H1 (cell line): ENCODE measurements around the gene PRKN. TPM values are rescaled to one million over a fixed set of nuclear protein-coding genes. Genes with fewer than 3 reads are reported as not detected.

Source experiments
- CTCF ChIA-PET: fragments of 300-600 bp; sonication (Branson Sonifier 250); formaldehyde crosslinking; loops from one replicate; lab custom pipeline; 2021; ENCODE audit not compliant: partially characterized antibody; lab: Charles Lee
- POLR2A ChIA-PET: fragments of 300-600 bp; sonication (Branson Sonifier 250); formaldehyde crosslinking; loops from one replicate; lab custom pipeline; 2021; ENCODE audit warnings: inconsistent platforms; ENCODE audit not compliant: partially characterized antibody; lab: Charles Lee
- DNase-seq, 2 experiments: peaks; one replicate each; pipeline versions ENCODE4 v3.0.0 to v3.0.0-alpha.2; 2010 to 2022; ENCODE audit warnings: low spot score in 2 of 2, low read depth in 1 of 2, mixed read lengths in 1 of 2
- FAIRE-seq: peaks from 2 replicates; lab custom pipeline; 2011; peaks lifted over from hg19 to GRCh38; lab: Jason Lieb, UNC
- H2AFZ ChIP-seq: 2 replicates; pipeline ENCODE4 v1.8.1; 2012; ENCODE audit warnings: low read length, inconsistent platforms
- H2AK5ac ChIP-seq: 2 replicates; pipeline ENCODE4 v1.6.1; 2013; ENCODE audit warnings: low read depth, low read length
- H2BK120ac ChIP-seq: replicated peaks from 2 replicates; pipeline ENCODE3; 2013; ENCODE audit warnings: low read depth, low read length, inconsistent platforms
- H2BK12ac ChIP-seq: 2 replicates; pipeline ENCODE4 v1.6.1; 2013; ENCODE audit warnings: low read depth, low read length
- H2BK15ac ChIP-seq: 2 replicates; pipeline ENCODE4 v1.6.1; 2013; ENCODE audit warnings: low read length
- H2BK20ac ChIP-seq: 2 replicates; pipeline ENCODE4 v1.6.1; 2013; ENCODE audit warnings: low read length
- H2BK5ac ChIP-seq: 2 replicates; pipeline ENCODE4 v1.6.1; 2013; ENCODE audit warnings: low read depth, low read length
- H3K14ac ChIP-seq: 2 replicates; pipeline ENCODE4 v1.6.1; 2013; ENCODE audit warnings: inconsistent platforms; ENCODE audit not compliant: insufficient read length
- H3K18ac ChIP-seq: 2 replicates; pipeline ENCODE4 v1.6.1; 2013; ENCODE audit warnings: low read length; ENCODE audit errors: extremely low read depth
- H3K23ac ChIP-seq: 2 replicates; pipeline ENCODE4 v1.6.1; 2013; ENCODE audit warnings: inconsistent platforms; ENCODE audit not compliant: insufficient read length
- H3K23me2 ChIP-seq: 2 replicates; pipeline ENCODE4 v1.6.1; 2013; ENCODE audit warnings: low read depth, low read length
- H3K27ac ChIP-seq: 2 replicates; pipeline ENCODE4 v1.6.1; 2011; ENCODE audit warnings: low read depth, low read length, inconsistent platforms
- H3K27me3 ChIP-seq, 4 experiments: replicated peaks in 1 of 4; 1 replicate in 1 of 4; 2 replicates in 3 of 4; pipeline versions ENCODE4 v1.6.1 to v1.8.1; 2011 to 2013; ENCODE audit warnings: low read length in 3 of 4, mild to moderate bottlenecking in 3 of 4, inconsistent platforms in 2 of 4, mixed read lengths in 2 of 4, moderate library complexity in 1 of 4; ENCODE audit not compliant: control insufficient read depth in 3 of 4, insufficient read depth in 3 of 4; ENCODE audit errors: extremely low read depth in 1 of 4
- H3K36me3 ChIP-seq, 4 experiments: 2 replicates each; pipeline versions ENCODE4 v1.6.1 to v1.8.1; 2011 to 2013; ENCODE audit warnings: mild to moderate bottlenecking in 4 of 4, low read length in 3 of 4, moderate library complexity in 2 of 4, control low read depth in 1 of 4, inconsistent platforms in 1 of 4; ENCODE audit not compliant: insufficient read depth in 4 of 4, control insufficient read depth in 2 of 4
- H3K4ac ChIP-seq: replicated peaks from 2 replicates; pipeline ENCODE3; 2013; ENCODE audit warnings: low read length, low read depth, mixed read lengths, inconsistent platforms; ENCODE audit not compliant: insufficient read length
- H3K4me1 ChIP-seq, 4 experiments: replicated peaks in 1 of 4; 1 replicate in 1 of 4; 2 replicates in 3 of 4; pipeline versions ENCODE4 v1.6.1 to v1.8.1; 2011 to 2013; ENCODE audit warnings: low read length in 3 of 4, inconsistent platforms in 2 of 4, mixed read lengths in 1 of 4; ENCODE audit not compliant: insufficient read depth in 4 of 4, control insufficient read depth in 3 of 4
- H3K4me2 ChIP-seq, 2 experiments: 2 replicates each; pipeline versions ENCODE4 v1.6.1 to v1.8.1; 2011 to 2013; ENCODE audit warnings: low read depth in 2 of 2, low read length in 2 of 2, control low read depth in 1 of 2, inconsistent platforms in 1 of 2, mild to moderate bottlenecking in 1 of 2; ENCODE audit not compliant: insufficient read depth in 1 of 2
- H3K4me3 ChIP-seq, 4 experiments: fragments of 200-600, 300-600 bp in 1 of 4; sonication (generic), shearing (Covaris generic), sonication (Bioruptor Twin) in 1 of 4; 2 replicates each; pipeline versions ENCODE4 v1.5.1 to v1.8.1; 2011 to 2016; ENCODE audit warnings: low read length in 4 of 4, low read depth in 3 of 4, control low read depth in 2 of 4, inconsistent platforms in 2 of 4, mild to moderate bottlenecking in 2 of 4, mixed read lengths in 1 of 4, moderate library complexity in 1 of 4; ENCODE audit not compliant: insufficient read depth in 2 of 4; ENCODE audit errors: extremely low read depth in 1 of 4
- H3K56ac ChIP-seq: replicated peaks from 2 replicates; pipeline ENCODE3; 2013; ENCODE audit warnings: low read depth, mild to moderate bottlenecking, mixed read lengths, low read length, inconsistent platforms; ENCODE audit not compliant: insufficient read length
- H3K79me1 ChIP-seq: 2 replicates; pipeline ENCODE4 v1.6.1; 2013; ENCODE audit warnings: low read depth, low read length, control low read depth
- H3K79me2 ChIP-seq, 2 experiments: 2 replicates each; pipeline versions ENCODE4 v1.6.1 to v1.8.1; 2012 to 2013; ENCODE audit warnings: low read length in 2 of 2, mild to moderate bottlenecking in 2 of 2, inconsistent platforms in 1 of 2; ENCODE audit not compliant: insufficient read depth in 2 of 2, control insufficient read depth in 1 of 2
- H3K9ac ChIP-seq, 4 experiments: replicated peaks in 1 of 4; 1 replicate in 1 of 4; 2 replicates in 3 of 4; pipeline versions ENCODE4 v1.6.1 to v1.8.1; 2011 to 2013; ENCODE audit warnings: low read depth in 3 of 4, low read length in 3 of 4, control low read depth in 2 of 4, mild to moderate bottlenecking in 2 of 4, moderate library complexity in 2 of 4, inconsistent platforms in 1 of 4; ENCODE audit errors: extremely low read depth in 1 of 4
- H3K9me3 ChIP-seq, 2 experiments: 2 replicates each; pipeline versions ENCODE4 v1.6.1 to v1.8.1; 2012 to 2013; ENCODE audit warnings: mild to moderate bottlenecking in 2 of 2, moderate library complexity in 2 of 2, control low read depth in 1 of 2, inconsistent platforms in 1 of 2, low read depth in 1 of 2, low read length in 1 of 2, mixed read lengths in 1 of 2; ENCODE audit not compliant: insufficient read depth in 2 of 2
- H4K20me1 ChIP-seq, 2 experiments: replicated peaks in 1 of 2; 2 replicates each; pipeline versions ENCODE3 to v1.8.1; 2011 to 2013; ENCODE audit warnings: inconsistent platforms in 2 of 2, low read length in 2 of 2, mild to moderate bottlenecking in 1 of 2; ENCODE audit not compliant: insufficient read depth in 2 of 2, control insufficient read depth in 1 of 2
- H4K5ac ChIP-seq: 2 replicates; pipeline ENCODE4 v1.6.1; 2013; ENCODE audit warnings: low read length, low read depth, mixed read lengths, inconsistent platforms; ENCODE audit not compliant: insufficient read length
- H4K8ac ChIP-seq: 2 replicates; pipeline ENCODE4 v1.8.0; 2013; ENCODE audit warnings: mild to moderate bottlenecking, moderate library complexity, low read length, inconsistent platforms; ENCODE audit not compliant: insufficient read depth; ENCODE audit errors: extremely low read depth
- H4K91ac ChIP-seq: replicated peaks from 2 replicates; pipeline ENCODE3; 2013; ENCODE audit warnings: low read length, mixed read lengths, inconsistent platforms; ENCODE audit not compliant: insufficient read length
- CBX8 ChIP-seq: fragments of 300-800, 300-1000 bp; sonication (generic); IDR thresholded peaks from 2 replicates; pipeline ENCODE4 v1.7.1; 2016; ENCODE audit warnings: low read depth, low read length, borderline replicate concordance
- KDM1A ChIP-seq: fragments of 200-600, 300-600 bp; sonication (generic); IDR thresholded peaks from 2 replicates; pipeline ENCODE4 v1.7.1; 2016; ENCODE audit warnings: mild to moderate bottlenecking, low read length, borderline replicate concordance
- KDM4A ChIP-seq: IDR thresholded peaks from one replicate; pipeline ENCODE4 v1.7.1; 2012; ENCODE audit warnings: low read depth, mild to moderate bottlenecking, moderate library complexity, low read length, inconsistent platforms; ENCODE audit not compliant: severe bottlenecking
- MAFK ChIP-seq: IDR thresholded peaks from 2 replicates; pipeline ENCODE4 v1.6.1; 2012; ENCODE audit warnings: low read depth, mild to moderate bottlenecking, improper control_type of control experiment, low read length
- PHF8 ChIP-seq: fragments of 200-600 bp; sonication (generic); conservative IDR thresholded peaks from 2 replicates; pipeline ENCODE4 v1.7.1; 2012; ENCODE audit warnings: low read depth, mild to moderate bottlenecking, inconsistent platforms, low read length, moderate library complexity
- SIX5 ChIP-seq: IDR thresholded peaks from 2 replicates; pipeline ENCODE4 v1.6.1; 2011; ENCODE audit warnings: mild to moderate bottlenecking, low read depth, low read length
- WGBS, 2 experiments: shearing (Covaris generic) in 1 of 2; methylation state at CpG; one replicate each; pipeline versions ENCODE4 v1.1.6 to v1.1.7; 2013 to 2015; ENCODE audit warnings: low lambda C conversion rate in 2 of 2, mixed read lengths in 2 of 2, inconsistent platforms in 1 of 2, low coverage in 1 of 2, missing lambda C conversion rate in 1 of 2; ENCODE audit not compliant: insufficient replicate concordance in 2 of 2, insufficient coverage in 1 of 2, insufficient read length in 1 of 2; ENCODE audit errors: extremely low coverage in 1 of 2, missing lambda C conversion rate in 1 of 2; 5-methylcytosine and 5-hydroxymethylcytosine counted together
- polyA plus RNA-seq, 7 experiments: library from polyadenylated mRNA; depleted of rRNA in 3 of 7; stranded (reverse) in 5 of 7; unstranded in 2 of 7; fragments of >200 nt in 5 of 7; fragments of 200-250 nt in 2 of 7; gene quantifications; 1 replicate in 5 of 7; 2 replicates in 1 of 7; 4 replicates in 1 of 7; pipeline versions ENCODE4 v1.2.1 to v1.2.3, GENCODE V29; 2011 to 2013; ENCODE audit warnings: missing spikeins in 2 of 7, mixed read lengths in 2 of 7
- total RNA-seq: library from RNA; stranded (reverse); fragmentation: NEBNext Ultra II Directional; extraction: Animal tissue kit (Norgen Biotek cat#: 25700); gene quantifications from 2 replicates; pipeline ENCODE4 v1.2.1, GENCODE V29; 2021
- TF ChIP-seq, protein P1 (sequence below): IDR thresholded peaks from 2 replicates; pipeline ENCODE4 v1.6.1; 2012; ENCODE audit warnings: low read length, inconsistent platforms

PRKN gene
- total and polyA plus RNA-seq, 2 of the 8 experiments (the other 6 are each of a cell fraction or from before 2014, with no cell fraction given) = 0.13 to 0.29 TPM

- Histone ChIP-seq H2BK12ac (no peak overlapping the region), H2BK120ac (no peak overlapping the region), H3K4ac (no peak overlapping the region), H2AK5ac (no peak overlapping the region), H4K8ac (no peak overlapping the region), H3K56ac (no peak overlapping the region), H3K18ac (no peak overlapping the region), H3K23ac (no peak overlapping the region), H4K20me1 (no peaks in the 10 kb centered on the region), H3K23me2 (peaks cover 2% of the 10 kb centered on the region; the same call in 1 of the 2 replicates), H3K4me2 (no peak overlapping the region), H2BK5ac (no peak overlapping the region), H3K79me2 (no peaks in the 10 kb centered on the region), H3K27ac (no peak overlapping the region), H3K14ac (no peak overlapping the region), H2BK20ac (no peak overlapping the region), H3K4me3 (no peak overlapping the region), H2BK15ac (no peak overlapping the region), H3K36me3 (no peaks in the 10 kb centered on the region), H2AFZ (no peak overlapping the region), H3K9ac (no peak overlapping the region), H3K79me1 (no peaks in the 10 kb centered on the region), H3K27me3 (no peaks in the 10 kb centered on the region), H4K5ac (no peak overlapping the region), H3K9me3 (no peaks in the 10 kb centered on the region), H3K4me1 (no peaks in the 10 kb centered on the region), H4K91ac (no peak overlapping the region)
- POLR2A ChIA-PET = interaction anchor here (0.7 kb wide), 1 partner anchor 386 kb away, joined by 3 read pairs; no protein-coding TSS in a partner anchor
- no peak for DNase-seq
- no peak for FAIRE-seq
- CTCF ChIA-PET = interaction anchor here (0.8 to 1.8 kb wide), 4 partner anchors 9 to 65 kb away, joined by 3 to 8 read pairs (median 4); no protein-coding TSS in a partner anchor
- TF ChIP-seq CBX8 (no peak), KDM4A (no peak), KDM1A (no peak), PHF8 (no peak), MAFK (no peak), SIX5 (no peak)
- TF ChIP-seq, protein P1, sequence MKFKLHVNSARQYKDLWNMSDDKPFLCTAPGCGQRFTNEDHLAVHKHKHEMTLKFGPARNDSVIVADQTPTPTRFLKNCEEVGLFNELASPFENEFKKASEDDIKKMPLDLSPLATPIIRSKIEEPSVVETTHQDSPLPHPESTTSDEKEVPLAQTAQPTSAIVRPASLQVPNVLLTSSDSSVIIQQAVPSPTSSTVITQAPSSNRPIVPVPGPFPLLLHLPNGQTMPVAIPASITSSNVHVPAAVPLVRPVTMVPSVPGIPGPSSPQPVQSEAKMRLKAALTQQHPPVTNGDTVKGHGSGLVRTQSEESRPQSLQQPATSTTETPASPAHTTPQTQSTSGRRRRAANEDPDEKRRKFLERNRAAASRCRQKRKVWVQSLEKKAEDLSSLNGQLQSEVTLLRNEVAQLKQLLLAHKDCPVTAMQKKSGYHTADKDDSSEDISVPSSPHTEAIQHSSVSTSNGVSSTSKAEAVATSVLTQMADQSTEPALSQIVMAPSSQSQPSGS = no peak
- 88% methylated on average over 1 of the region's 1 CpG; no CpG with 5 or more reads in 1 of the 2 experiments for WGBS, 2 experiments
These were observed 1268.5 kb downstream of the PRKN start for GRCh38 chr6:161459008-161459615.
